ENCODE measurements around the gene DEGS2. TPM values are rescaled to one million over a fixed set of nuclear protein-coding genes. Genes with fewer than 3 reads are reported as not detected.
"Not testable (repeated sequence)": the region's sequence is repeated elsewhere in the genome, so short reads cannot be mapped to it uniquely, and the experiment has no call there.

The DEGS2 gene
- polyA plus RNA-seq, 4 donors, result 0.96 to 19.4 (median 8.2) TPM

GRCh38 chr14:100181876-100182551 lies 22.6 kb upstream of the DEGS2 start:
- not testable (repeated sequence) for DNase-seq (ENCODE audit: low read depth in 4 of 4, low spot score in 3 of 4)

GRCh38 chr14:100180671-100181070 lies 21.2 kb upstream of the DEGS2 start:
- not testable (repeated sequence) for DNase-seq (ENCODE audit: low read depth in 4 of 4, low spot score in 3 of 4)

GRCh38 chr14:100178691-100179090 lies 19.2 kb upstream of the DEGS2 start:
- DNase-seq (ENCODE audit: low read depth in 4 of 4, low spot score in 3 of 4), result no peak

GRCh38 chr14:100176811-100177327 lies 17.4 kb upstream of the DEGS2 start:
- no peak for DNase-seq (ENCODE audit: low read depth in 4 of 4, low spot score in 3 of 4)

GRCh38 chr14:100173353-100173752 lies 13.9 kb upstream of the DEGS2 start:
- no peak for DNase-seq (ENCODE audit: low read depth in 4 of 4, low spot score in 3 of 4)

- no peak for DNase-seq (ENCODE audit: low read depth in 4 of 4, low spot score in 3 of 4)
These were observed 13.4 kb upstream of the DEGS2 start for GRCh38 chr14:100172811-100173210.

GRCh38 chr14:100170880-100171279 lies 11.4 kb upstream of the DEGS2 start:
- DNase-seq (ENCODE audit: low read depth in 4 of 4, low spot score in 3 of 4), result no peak

- DNase-seq (ENCODE audit: low read depth in 4 of 4, low spot score in 3 of 4), result no peak
These were observed 9.1 kb upstream of the DEGS2 start for GRCh38 chr14:100168506-100168905.

- no peak for DNase-seq (ENCODE audit: low read depth in 4 of 4, low spot score in 3 of 4)
These were observed 6.5 kb upstream of the DEGS2 start for GRCh38 chr14:100165831-100166440.

- no peak for DNase-seq (ENCODE audit: low read depth in 4 of 4, low spot score in 3 of 4)
These were observed 5.9 kb upstream of the DEGS2 start for GRCh38 chr14:100165376-100165775.

- no peak for DNase-seq (ENCODE audit: low read depth in 4 of 4, low spot score in 3 of 4)
These were observed 1.1 kb upstream of the DEGS2 start for GRCh38 chr14:100160534-100160916.

- DNase-seq (ENCODE audit: low read depth in 4 of 4, low spot score in 3 of 4), result no peak
These were observed 554 bp upstream of the DEGS2 start for GRCh38 chr14:100159865-100160533.

GRCh38 chr14:100158566-100159093 lies 815 bp downstream of the DEGS2 start:
- DNase-seq (ENCODE audit: low read depth in 4 of 4, low spot score in 3 of 4), result no peak

- not testable (repeated sequence) for DNase-seq (ENCODE audit: low read depth in 4 of 4, low spot score in 3 of 4)
These were observed 1.8 kb downstream of the DEGS2 start for GRCh38 chr14:100157548-100158232.

- DNase-seq (ENCODE audit: low read depth in 4 of 4, low spot score in 3 of 4), result no peak
These were observed 2.7 kb downstream of the DEGS2 start for GRCh38 chr14:100156776-100157175.

- DNase-seq (ENCODE audit: low read depth in 4 of 4, low spot score in 3 of 4), result no peak
These were observed 3.5 kb downstream of the DEGS2 start for GRCh38 chr14:100155756-100156616.

GRCh38 chr14:100155049-100155621 lies 4.3 kb downstream of the DEGS2 start:
- no peak for DNase-seq (ENCODE audit: low read depth in 4 of 4, low spot score in 3 of 4)

- DNase-seq (ENCODE audit: low read depth in 4 of 4, low spot score in 3 of 4), result no peak
These were observed 5.9 kb downstream of the DEGS2 start for GRCh38 chr14:100153560-100153959.

- no peak for DNase-seq (ENCODE audit: low read depth in 4 of 4, low spot score in 3 of 4)
These were observed 7.4 kb downstream of the DEGS2 start for GRCh38 chr14:100152091-100152490.

All from left renal pelvis (tissue), 4 donors.